GM12878 (cell line): Measurements from ENCODE around the gene ABCC1. TPM values are rescaled to one million over a fixed set of nuclear protein-coding genes. Genes with fewer than 3 reads are reported as not detected.

Source experiments
- ATAC-seq: fragments of 200-7000 bp; cut with Tn5 transposase; 3 replicates; pipeline ENCODE4 v1.9.1; 2020; ENCODE audit warnings: mild to moderate bottlenecking, moderate library complexity
- BruUV-seq: library from RNA; stranded (reverse); fragments of 400-500 nt; replicated peaks from 2 replicates; lab custom pipeline; 2021; lab: Mats Ljungman, UMichigan
- CTCF ChIA-PET: fragments of 300-600 bp; sonication (Branson Sonifier 250); formaldehyde crosslinking; extraction: SDS; loops from one replicate; lab custom pipeline; 2021; ENCODE audit warnings: inconsistent platforms; lab: Yijun Ruan, JAX
- POLR2A ChIA-PET: fragments of 350-600 bp; formaldehyde crosslinking; extraction: SDS; loops from one replicate; lab custom pipeline; 2021; ENCODE audit warnings: inconsistent platforms; lab: Charles Lee
- RAD21 ChIA-PET: fragments of 300-600 bp; sonication (Branson Sonifier 250); formaldehyde crosslinking; loops from one replicate; lab custom pipeline; 2023; ENCODE audit warnings: antibody characterized with exemption; ENCODE audit not compliant: unreplicated experiment; lab: Charles Lee
- SMC1A ChIA-PET: fragments of 300-600 bp; sonication (Branson Sonifier 250); formaldehyde crosslinking; loops from one replicate; lab custom pipeline; 2023; ENCODE audit not compliant: unreplicated experiment, uncharacterized antibody; lab: Charles Lee
- DNase-seq: peaks from one replicate; pipeline ENCODE4 v3.0.0-alpha.2; 2011; ENCODE audit warnings: low read depth, low spot score
- FAIRE-seq: peaks from 3 replicates; lab custom pipeline; 2011; peaks lifted over from hg19 to GRCh38; lab: Jason Lieb, UNC
- H2AFZ ChIP-seq: 2 replicates; pipeline ENCODE4 v1.6.0; 2011; ENCODE audit warnings: low read depth, low read length, control low read depth; ENCODE audit not compliant: control insufficient read depth
- H3K27ac ChIP-seq: 2 replicates; pipeline ENCODE4 v1.5.1; 2011; ENCODE audit warnings: control low read depth; ENCODE audit not compliant: control insufficient read depth, insufficient read depth
- H3K27me3 ChIP-seq, 2 experiments: replicated peaks in 1 of 2; 2 replicates each; pipeline versions ENCODE4 v1.6.0 to v1.6.1; 2011; ENCODE audit warnings: low read length in 1 of 2; ENCODE audit not compliant: control insufficient read depth in 2 of 2, insufficient read depth in 2 of 2
- H3K36me3 ChIP-seq, 2 experiments: 2 replicates each; pipeline ENCODE4 v1.5.1; 2011; ENCODE audit warnings: low read length in 1 of 2; ENCODE audit not compliant: control insufficient read depth in 2 of 2, insufficient read depth in 2 of 2
- H3K4me1 ChIP-seq: 2 replicates; pipeline ENCODE4 v1.6.1; 2011; ENCODE audit warnings: mild to moderate bottlenecking, low read length, moderate library complexity, mixed read lengths; ENCODE audit not compliant: control insufficient read depth, insufficient read depth
- H3K4me2 ChIP-seq: 2 replicates; pipeline ENCODE4 v1.6.0; 2011; ENCODE audit warnings: control low read depth; ENCODE audit not compliant: control insufficient read depth, insufficient read depth
- H3K4me3 ChIP-seq: fragments of 200-600 bp; sonication (generic); 2 replicates; pipeline ENCODE4 v1.5.1; 2016
- H3K79me2 ChIP-seq: 2 replicates; pipeline ENCODE4 v1.6.0; 2011; ENCODE audit warnings: low read length; ENCODE audit not compliant: control insufficient read depth, insufficient read depth
- H3K9ac ChIP-seq: 2 replicates; pipeline ENCODE4 v1.8.0; 2011; ENCODE audit warnings: low read length, control low read depth, mixed read lengths; ENCODE audit not compliant: control insufficient read depth, insufficient read depth
- H3K9me3 ChIP-seq: replicated peaks from 3 replicates; pipeline ENCODE4 v1.5.1; 2011; ENCODE audit warnings: mild to moderate bottlenecking, low read length; ENCODE audit not compliant: control insufficient read depth, insufficient read depth
- H4K20me1 ChIP-seq: 2 replicates; pipeline ENCODE4 v1.6.0; 2011; ENCODE audit not compliant: control insufficient read depth, insufficient read depth
- BRCA1 ChIP-seq: IDR thresholded peaks from 2 replicates; pipeline ENCODE4 v1.6.1; 2011; ENCODE audit warnings: low read depth, low read length, improper control_type of control experiment
- ETV6 ChIP-seq, 2 experiments: fragments of 450-650 bp in 1 of 2; IDR thresholded peaks in 1 of 2; conservative IDR thresholded peaks in 1 of 2; 2 replicates each; pipeline ENCODE4 v1.6.1; 2014; ENCODE audit warnings: antibody characterized with exemption in 1 of 2, borderline replicate concordance in 1 of 2, low read depth in 1 of 2, mild to moderate bottlenecking in 1 of 2, moderate library complexity in 1 of 2
- HCFC1 ChIP-seq: fragments of 150-350 bp; IDR thresholded peaks from 2 replicates; pipeline ENCODE4 v1.6.1; 2014; ENCODE audit warnings: low read length
- IKZF1 ChIP-seq: fragments of 450-650 bp; conservative IDR thresholded peaks from 2 replicates; pipeline ENCODE4 v1.6.1; 2017; ENCODE audit warnings: antibody characterized with exemption, mild to moderate bottlenecking
- IRF4 ChIP-seq: IDR thresholded peaks from 2 replicates; pipeline ENCODE4 v1.6.1; 2011; ENCODE audit warnings: low read depth, low read length
- RELA ChIP-seq: fragments of 450-650 bp; IDR thresholded peaks from 2 replicates; pipeline ENCODE4 v1.8.0; 2014; ENCODE audit warnings: borderline replicate concordance; ENCODE audit not compliant: partially characterized antibody
- RUNX3 ChIP-seq: IDR thresholded peaks from 2 replicates; pipeline ENCODE4 v1.6.1; 2012; ENCODE audit warnings: low read length, inconsistent platforms
- TBL1XR1 ChIP-seq: IDR thresholded peaks from 2 replicates; pipeline ENCODE4 v1.6.1; 2012; ENCODE audit warnings: low read depth, low read length, improper control_type of control experiment
- ZNF207 ChIP-seq: fragments of 450-650 bp; IDR thresholded peaks from 2 replicates; pipeline ENCODE4 v1.6.1; 2014; ENCODE audit warnings: antibody characterized with exemption, mild to moderate bottlenecking, borderline replicate concordance
- WGBS: methylation state at CpG from one replicate; pipeline ENCODE4 v1.1.6; 2016; ENCODE audit warnings: low lambda C conversion rate; ENCODE audit not compliant: insufficient replicate concordance, insufficient coverage; ENCODE audit errors: missing lambda C conversion rate; 5-methylcytosine and 5-hydroxymethylcytosine counted together
- in situ Hi-C: fragments of 300-500 bp; cut with MboI; formaldehyde crosslinking; loops from 9 replicates; pipeline ENCODE4 v1.14.3; 2018; ENCODE audit warnings: mixed read lengths
- intact Hi-C: fragments of 100-400 bp; cut with micrococcal nuclease; formaldehyde crosslinking; loops from one replicate; pipeline ENCODE4 v1.14.2; 2022; ENCODE audit not compliant: unreplicated experiment
- polyA plus RNA-seq, 11 experiments: library from polyadenylated mRNA; depleted of rRNA in 4 of 11; unstranded in 6 of 11; stranded (reverse) in 5 of 11; fragments of >200 nt; fragmentation: Nextera tagmentation in 4 of 11; fragmentation: Illumina TruSeq in 1 of 11; extraction: Ambion mirVana in 4 of 11; extraction: Trizol in 1 of 11; gene quantifications; 1 replicate in 1 of 11; 2 replicates in 10 of 11; pipeline versions ENCODE4 v1.2.1 to v1.2.3, GENCODE V29; 2011 to 2016; ENCODE audit warnings: inconsistent platforms in 2 of 11, missing spikeins in 2 of 11, low read depth in 1 of 11
- total RNA-seq, 4 experiments: library from RNA; depleted of rRNA in 3 of 4; stranded (reverse); fragments of >200 nt in 3 of 4; fragmentation: Illumina TruSeq in 1 of 4; extraction: Trizol in 1 of 4; gene quantifications; 2 replicates each; pipeline versions ENCODE4 v1.2.1 to v1.2.3, GENCODE V29; 2013 to 2021
- TF ChIP-seq, protein P1 (sequence below): fragments of 450-650 bp; IDR thresholded peaks from 2 replicates; pipeline ENCODE4 v1.6.1; 2017; ENCODE audit warnings: mild to moderate bottlenecking, moderate library complexity

The ABCC1 gene
- total and polyA plus RNA-seq, 10 of the 15 experiments (the other 5 are each of a cell fraction or from before 2014, with no cell fraction given) = 3.2 to 44.6 (median 14.5) TPM

GRCh38 chr16:16041196-16041892, 91.9 kb downstream of the ABCC1 start:
- Histone ChIP-seq H3K36me3 (peaks cover 20 to 32% of the 10 kb centered on the region in 2 experiments), H2AFZ (no peak overlapping the region), H3K9ac (no peak overlapping the region), H3K27ac (no peak overlapping the region), H4K20me1 (no peaks in the 10 kb centered on the region), H3K4me2 (no peak overlapping the region), H3K27me3 (no peaks in the 10 kb centered on the region), H3K4me3 (no peak overlapping the region), H3K9me3 (no peaks in the 10 kb centered on the region), H3K79me2 (no peaks in the 10 kb centered on the region), H3K4me1 (no peaks in the 10 kb centered on the region)
- POLR2A ChIA-PET = interaction anchor here (0.7 kb wide), 1 partner anchor 1010 kb away, joined by 5 read pairs; no protein-coding TSS in a partner anchor
- SMC1A ChIA-PET = interaction anchor here (0.6 to 1.2 kb wide), 2 partner anchors 81 to 167 kb away, joined by 3 to 5 read pairs; no protein-coding TSS in a partner anchor
- FAIRE-seq (no peak), ATAC-seq (no peak), DNase-seq (no peak)
- 97% methylated on average over 10 of the region's 10 CpGs for WGBS
- TF ChIP-seq IRF4 = no peak
- TF ChIP-seq BRCA1 = no peak
- TF ChIP-seq, protein P1, sequence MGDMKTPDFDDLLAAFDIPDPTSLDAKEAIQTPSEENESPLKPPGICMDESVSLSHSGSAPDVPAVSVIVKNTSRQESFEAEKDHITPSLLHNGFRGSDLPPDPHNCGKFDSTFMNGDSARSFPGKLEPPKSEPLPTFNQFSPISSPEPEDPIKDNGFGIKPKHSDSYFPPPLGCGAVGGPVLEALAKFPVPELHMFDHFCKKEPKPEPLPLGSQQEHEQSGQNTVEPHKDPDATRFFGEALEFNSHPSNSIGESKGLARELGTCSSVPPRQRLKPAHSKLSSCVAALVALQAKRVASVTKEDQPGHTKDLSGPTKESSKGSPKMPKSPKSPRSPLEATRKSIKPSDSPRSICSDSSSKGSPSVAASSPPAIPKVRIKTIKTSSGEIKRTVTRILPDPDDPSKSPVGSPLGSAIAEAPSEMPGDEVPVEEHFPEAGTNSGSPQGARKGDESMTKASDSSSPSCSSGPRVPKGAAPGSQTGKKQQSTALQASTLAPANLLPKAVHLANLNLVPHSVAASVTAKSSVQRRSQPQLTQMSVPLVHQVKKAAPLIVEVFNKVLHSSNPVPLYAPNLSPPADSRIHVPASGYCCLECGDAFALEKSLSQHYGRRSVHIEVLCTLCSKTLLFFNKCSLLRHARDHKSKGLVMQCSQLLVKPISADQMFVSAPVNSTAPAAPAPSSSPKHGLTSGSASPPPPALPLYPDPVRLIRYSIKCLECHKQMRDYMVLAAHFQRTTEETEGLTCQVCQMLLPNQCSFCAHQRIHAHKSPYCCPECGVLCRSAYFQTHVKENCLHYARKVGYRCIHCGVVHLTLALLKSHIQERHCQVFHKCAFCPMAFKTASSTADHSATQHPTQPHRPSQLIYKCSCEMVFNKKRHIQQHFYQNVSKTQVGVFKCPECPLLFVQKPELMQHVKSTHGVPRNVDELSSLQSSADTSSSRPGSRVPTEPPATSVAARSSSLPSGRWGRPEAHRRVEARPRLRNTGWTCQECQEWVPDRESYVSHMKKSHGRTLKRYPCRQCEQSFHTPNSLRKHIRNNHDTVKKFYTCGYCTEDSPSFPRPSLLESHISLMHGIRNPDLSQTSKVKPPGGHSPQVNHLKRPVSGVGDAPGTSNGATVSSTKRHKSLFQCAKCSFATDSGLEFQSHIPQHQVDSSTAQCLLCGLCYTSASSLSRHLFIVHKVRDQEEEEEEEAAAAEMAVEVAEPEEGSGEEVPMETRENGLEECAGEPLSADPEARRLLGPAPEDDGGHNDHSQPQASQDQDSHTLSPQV = no peak
- TF ChIP-seq RELA = no peak
- no peak for TF ChIP-seq IKZF1
- no peak for TF ChIP-seq HCFC1
- no peak for TF ChIP-seq ETV6 (conservative IDR thresholded peaks at IDR 0.05 in 1 of 2, IDR thresholded peaks at IDR 0.05 in 1 of 2; ENCODE audit: borderline replicate concordance in 1 of 2, low read depth in 1 of 2)
- no peak for TF ChIP-seq ZNF207
- no peak for TF ChIP-seq TBL1XR1
- TF ChIP-seq RUNX3 = no peak
- RAD21 ChIA-PET = no interaction called here
- intact Hi-C loops (no loop called here), in situ Hi-C loops (no loop called here)
- no TSS peak for BruUV-seq
- CTCF ChIA-PET = interaction anchor here (0.7 kb wide), 1 partner anchor 19 kb away, joined by 3 read pairs; no protein-coding TSS in a partner anchor
